Stimulated activated CD4-positive, alpha-beta T cell treated with anti-CD3 and anti-CD28 coated beads, Interleukin-1b, Interleukin-23, amount 100 ng/mL, for 24 hours (primary cell): ENCODE results near the gene MFSD2A.
"Not testable (repeated sequence)": the region's sequence is repeated elsewhere in the genome, so short reads cannot be mapped to it uniquely, and the experiment has no call there.

Source experiments
- DNase-seq, 4 experiments: peaks; one replicate each; pipeline ENCODE4 v3.0.0-alpha.2; 2020; ENCODE audit warnings: low read depth in 4 of 4, low spot score in 1 of 4

MFSD2A gene

DNA sequence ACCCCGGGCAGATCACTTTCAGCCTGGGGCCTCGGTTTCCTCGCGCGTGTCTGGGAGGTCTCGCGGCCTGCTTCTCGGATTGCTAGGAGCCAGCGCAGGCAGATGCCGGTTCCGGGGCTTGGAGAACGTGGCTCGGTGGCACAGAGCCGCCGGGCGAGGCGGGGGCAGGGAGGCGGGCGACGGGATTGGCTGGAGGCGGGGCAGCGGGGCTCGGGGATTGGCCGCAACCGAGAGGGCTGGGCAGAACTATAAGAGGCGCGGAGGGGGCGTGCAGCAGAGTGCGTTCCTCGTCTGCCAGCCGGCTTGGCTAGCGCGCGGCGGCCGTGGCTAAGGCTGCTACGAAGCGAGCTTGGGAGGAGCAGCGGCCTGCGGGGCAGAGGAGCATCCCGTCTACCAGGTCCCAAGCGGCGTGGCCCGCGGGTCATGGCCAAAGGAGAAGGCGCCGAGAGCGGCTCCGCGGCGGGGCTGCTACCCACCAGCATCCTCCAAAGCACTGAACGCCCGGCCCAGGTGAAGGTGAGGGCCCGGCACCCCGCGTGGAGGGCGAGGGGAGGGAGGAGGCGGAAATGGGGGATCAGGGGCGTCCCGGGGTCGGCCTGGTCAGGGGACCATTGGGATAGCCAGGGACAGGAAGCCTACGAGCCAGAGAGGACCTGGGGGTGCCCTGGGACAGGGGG is at the start of gene MFSD2A:
Gene MFSD2A (plus strand): TSS at position 276 of the 677 bp plus-strand sequence. CDS start 148 bp downstream, at position 424.
- peak; percentile 76 to 95 (median 92) for DNase-seq

- DNase-seq, result no peak
Observed at GRCh38 chr1:39905172-39905571, 49.8 kb upstream of the MFSD2A start.

DNA sequence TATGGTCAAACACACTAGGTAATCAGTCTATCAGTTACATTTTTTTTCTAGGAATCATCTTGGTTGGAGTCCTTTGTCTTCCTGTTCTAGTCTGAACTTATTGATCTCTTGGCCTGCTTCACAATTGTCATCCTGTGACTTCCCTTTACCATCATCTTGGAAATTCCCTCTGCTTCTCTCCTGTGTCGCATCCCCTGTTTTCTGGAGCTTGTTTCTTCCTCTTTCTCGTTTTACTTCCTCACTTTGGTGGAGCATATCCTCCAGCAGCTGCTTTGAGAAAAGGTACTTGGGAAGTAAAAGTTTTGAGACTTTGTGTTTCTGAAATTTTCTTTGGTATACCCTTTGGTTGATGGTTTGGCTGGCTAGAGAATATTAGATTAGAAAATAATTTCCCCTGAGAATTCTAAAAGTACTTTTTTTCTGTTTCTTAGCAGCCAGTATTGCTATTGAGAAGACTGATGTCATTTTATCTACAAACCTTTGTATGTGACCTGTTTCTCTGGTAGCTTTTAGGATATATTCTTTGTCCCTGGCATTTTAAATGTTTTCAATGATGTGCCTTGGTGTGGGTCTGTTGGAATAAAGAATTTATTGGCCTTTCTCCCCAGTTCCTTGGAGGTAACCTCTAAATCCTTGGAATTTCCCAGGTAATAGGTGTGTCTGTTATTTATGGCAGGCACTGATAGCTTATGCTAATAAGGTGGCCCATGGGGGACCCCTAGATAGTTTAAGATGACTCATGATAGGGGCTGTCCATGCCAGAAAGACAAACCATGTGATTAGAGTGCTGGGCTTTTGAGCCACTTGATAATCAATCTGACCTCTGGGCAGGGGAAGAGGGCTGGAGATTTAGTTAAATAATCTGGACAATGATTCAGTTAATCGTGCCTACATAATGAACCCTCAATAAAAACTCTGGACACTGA is 47.2 kb upstream of the MFSD2A start:
- DNase-seq, result no peak

- DNase-seq, result no peak
Observed at GRCh38 chr1:39908534-39908933, 46.4 kb upstream of the MFSD2A start.

DNA sequence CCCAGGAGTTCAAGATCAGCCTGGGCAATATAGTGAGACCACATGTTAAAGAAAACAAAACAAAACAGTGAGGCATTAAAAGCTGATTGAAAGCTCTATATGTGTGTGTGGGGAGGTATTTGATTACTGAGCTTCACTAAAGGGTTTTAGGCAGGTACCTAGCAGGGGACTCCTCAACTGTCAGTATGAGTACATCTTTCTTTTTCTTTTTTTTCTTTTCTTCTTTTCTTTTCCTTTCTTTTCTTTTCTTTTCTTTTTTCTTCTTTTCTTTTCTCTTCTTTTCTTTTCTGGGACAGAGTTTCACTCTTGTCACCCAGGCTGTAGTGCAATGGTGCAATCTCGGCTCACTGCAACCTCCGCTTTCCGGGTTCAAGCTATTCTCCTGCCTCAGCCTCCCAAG is 44.7 kb upstream of the MFSD2A start:
- no peak for DNase-seq

DNA sequence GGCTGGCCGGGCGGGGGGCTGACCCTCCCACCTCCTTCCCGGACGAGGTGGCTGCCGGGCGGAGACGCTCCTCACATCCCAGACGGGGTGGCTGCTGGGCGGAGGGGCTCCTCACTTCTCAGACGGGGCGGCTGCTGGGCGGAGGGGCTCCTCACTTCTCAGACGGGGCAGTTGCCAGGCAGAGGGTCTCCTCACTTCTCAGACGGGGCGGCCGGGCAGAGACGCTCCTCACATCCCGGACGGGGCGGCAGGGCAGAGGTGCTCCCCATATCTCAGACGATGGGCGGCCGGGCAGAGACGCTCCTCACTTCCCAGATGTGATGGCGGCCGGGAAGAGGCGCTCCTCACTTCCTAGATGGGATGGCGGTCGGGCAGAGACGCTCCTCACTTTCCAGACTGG is 41.8 kb upstream of the MFSD2A start:
- not testable (repeated sequence) for DNase-seq

- no peak for DNase-seq
Observed at GRCh38 chr1:39915499-39916129, 39.3 kb upstream of the MFSD2A start.

GRCh38 chr1:39917825-39918224 is 37.1 kb upstream of the MFSD2A start:
- no peak for DNase-seq

- DNase-seq, result peak in 1 of 4 experiments; percentile 23
Observed at GRCh38 chr1:39919545-39919944, 35.4 kb upstream of the MFSD2A start.

DNA sequence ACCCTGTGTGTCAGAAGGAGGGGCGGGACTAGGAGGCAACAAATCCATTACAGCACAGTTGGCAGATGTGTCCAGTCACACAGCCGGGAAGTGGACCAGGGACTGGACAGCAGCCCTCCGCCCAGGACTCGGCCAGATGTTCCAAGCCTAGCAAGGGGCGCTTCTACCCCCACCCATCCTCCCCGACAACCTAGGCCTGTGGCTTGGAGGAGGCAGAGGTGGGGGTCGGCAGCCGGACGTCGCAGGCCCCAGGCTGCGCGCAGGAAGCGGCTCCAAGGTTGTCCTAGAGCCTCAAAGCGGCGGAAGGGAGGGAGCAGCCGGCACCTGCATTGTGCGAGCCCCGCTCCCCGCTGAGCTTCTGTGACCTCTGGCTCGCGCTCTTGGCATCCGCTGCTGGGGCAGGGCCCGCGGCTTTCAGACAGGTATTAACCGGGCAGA is 32.7 kb upstream of the MFSD2A start:
- no peak for DNase-seq

GRCh38 chr1:39925721-39926342 is 29.1 kb upstream of the MFSD2A start:
- no peak for DNase-seq

DNA sequence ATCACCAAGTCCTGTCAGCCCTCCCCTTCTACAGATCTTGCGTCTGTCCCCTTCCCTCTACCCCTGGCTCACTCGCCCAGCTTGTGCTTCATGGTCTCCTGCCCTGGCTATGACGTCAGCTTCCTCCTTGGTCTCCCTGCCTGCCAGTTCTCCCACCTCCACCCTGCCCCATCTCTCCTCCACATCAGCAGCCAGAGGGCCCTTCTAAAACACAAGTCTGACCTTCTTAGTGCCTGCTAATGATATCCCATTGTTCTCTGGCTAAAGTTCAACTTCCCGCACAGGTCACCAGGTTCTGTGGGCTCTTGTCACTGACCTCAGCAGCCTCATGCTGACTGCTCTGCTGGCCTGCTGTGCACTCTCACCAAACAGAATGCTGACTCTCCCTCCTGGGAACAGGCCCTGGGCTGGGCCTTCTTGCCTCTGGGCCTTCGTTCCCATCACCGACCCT is 28.6 kb upstream of the MFSD2A start:
- no peak for DNase-seq

GRCh38 chr1:39926820-39927219 is 28.1 kb upstream of the MFSD2A start:
- no peak for DNase-seq

DNA sequence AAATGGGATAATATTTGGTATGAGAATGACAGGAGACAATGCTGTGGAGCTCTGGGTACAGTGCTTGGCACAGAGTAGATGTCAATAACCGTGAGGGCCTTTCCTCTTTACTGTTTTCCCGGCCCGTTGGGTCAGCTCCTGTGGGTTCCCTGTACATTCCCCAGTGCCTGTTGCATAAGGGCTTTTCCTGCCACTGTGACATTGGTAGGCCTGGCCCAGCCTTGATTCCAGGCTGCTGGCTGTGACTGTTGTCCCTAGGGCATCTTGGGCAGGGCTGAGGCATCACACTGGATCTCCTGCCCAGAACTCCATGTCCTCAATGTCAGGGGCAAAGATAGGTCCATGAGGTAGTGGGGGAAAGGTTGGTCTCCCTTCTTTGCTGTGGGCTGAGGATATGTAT is 27.4 kb upstream of the MFSD2A start:
- no peak for DNase-seq

GRCh38 chr1:39928809-39929587 is 25.9 kb upstream of the MFSD2A start:
- DNase-seq, result no peak

DNA sequence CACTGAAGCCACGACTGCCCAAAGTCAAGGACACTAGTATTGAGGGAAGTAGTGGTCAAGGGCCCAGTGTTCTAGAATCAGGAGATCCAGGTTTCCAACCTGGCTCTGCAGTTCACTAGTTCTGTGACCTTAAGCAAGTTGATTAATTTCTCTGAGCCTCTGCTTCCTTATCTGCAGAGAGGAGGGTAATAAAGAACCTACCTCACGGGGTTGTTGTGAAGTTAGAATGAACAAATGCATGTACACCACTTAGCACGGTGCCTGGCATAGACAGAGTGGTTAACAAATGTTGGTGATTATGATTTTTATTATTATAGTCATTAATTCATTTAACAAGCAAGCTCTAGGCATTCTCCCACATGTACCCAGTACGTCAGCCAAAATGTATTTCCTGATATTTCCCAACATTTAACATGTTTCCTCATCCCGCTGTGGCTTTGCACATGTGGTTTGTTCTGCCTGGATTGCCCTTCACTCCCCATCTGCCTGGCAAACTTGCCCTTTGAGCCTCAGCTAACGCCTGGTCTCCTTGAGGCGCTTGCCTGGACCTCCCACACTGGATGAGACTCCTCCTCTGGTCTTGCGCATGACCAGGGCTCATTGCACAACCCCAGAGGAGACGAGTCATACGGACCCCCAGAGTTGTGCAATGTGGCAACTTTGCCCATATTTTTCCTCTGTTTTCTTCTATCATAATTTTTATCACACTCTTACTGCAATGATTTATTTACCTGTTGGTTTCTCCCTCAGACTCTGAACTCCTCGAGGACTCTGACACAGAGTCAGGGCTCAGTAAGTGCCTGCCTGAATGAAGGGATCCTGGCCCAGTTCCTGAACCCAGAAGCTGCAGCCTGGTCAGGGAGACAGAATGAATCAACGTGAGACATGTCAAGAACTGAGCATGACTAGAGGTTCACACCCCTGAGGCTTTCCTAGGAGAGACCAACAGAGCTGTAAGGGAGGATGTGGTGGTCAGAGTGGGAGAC is 20.7 kb upstream of the MFSD2A start:
- DNase-seq, result no peak

DNA sequence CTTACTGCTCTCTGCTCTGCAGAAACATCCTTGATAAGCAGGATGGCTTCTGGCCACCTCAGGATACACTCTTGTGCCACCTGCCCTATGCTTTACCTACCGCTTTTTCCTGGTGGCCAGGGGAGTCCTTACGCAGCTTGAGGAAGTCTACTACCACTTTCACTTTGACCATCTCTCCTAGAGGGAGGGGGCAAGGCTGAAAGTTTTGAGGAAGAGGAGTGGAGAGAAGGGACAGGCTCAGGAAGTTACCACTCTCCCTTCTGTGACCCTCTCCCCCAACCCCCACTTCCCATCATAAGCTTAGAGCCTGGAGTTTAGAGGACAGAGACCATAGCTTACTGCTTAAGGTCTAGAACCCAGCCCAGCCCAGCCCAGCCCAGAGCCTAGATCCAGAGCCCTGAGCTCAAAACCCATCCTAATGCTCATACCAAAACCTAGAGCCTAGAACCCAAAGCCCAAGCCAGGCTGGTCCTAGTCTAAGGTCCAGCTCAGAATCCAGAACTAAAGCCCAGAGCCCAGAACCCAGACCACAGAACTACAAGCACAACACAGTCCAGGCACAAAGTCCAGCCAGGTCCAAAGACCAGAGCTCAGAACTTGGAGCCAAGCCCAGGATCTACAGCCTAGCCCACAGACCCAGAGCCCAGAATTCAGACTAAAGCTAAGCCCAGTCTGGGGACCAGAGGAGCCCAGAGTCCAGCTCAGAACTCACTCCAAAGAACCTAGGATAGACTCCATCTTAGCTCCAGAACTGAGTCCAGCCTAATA is 18.0 kb upstream of the MFSD2A start:
- DNase-seq, result no peak

- no peak for DNase-seq
Observed at GRCh38 chr1:39938856-39939255, 16.1 kb upstream of the MFSD2A start.

- DNase-seq, result no peak
Observed at GRCh38 chr1:39940253-39940652, 14.7 kb upstream of the MFSD2A start.
